ENCODE results near the gene IBSP. TPM values are rescaled to one million over a fixed set of nuclear protein-coding genes. Genes with fewer than 3 reads are reported as not detected.

IBSP gene
- total RNA-seq, 1 experiment from 2014 or later, result not detected

DNA sequence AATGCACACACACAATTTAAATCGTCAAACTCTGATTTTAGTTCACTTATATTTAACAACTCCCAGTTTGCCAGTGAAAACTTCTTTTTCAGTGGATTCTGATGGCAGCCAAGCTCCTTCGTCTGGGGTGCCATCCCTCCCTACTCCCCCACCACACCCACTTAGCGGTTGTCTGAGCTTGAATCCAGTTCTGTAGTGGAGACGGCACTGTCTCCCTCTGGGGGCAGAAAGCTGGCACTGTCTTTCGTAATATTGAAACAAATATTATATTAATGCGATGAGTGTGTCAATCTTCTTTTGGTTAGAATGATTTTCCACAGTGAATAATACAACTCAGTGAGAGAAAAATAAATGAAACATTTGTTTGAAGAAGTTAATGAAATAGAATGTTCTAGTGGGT is 38.9 kb downstream of the IBSP start:
- peak; percentile 34 for DNase-seq (ENCODE audit: low read depth)

DNA sequence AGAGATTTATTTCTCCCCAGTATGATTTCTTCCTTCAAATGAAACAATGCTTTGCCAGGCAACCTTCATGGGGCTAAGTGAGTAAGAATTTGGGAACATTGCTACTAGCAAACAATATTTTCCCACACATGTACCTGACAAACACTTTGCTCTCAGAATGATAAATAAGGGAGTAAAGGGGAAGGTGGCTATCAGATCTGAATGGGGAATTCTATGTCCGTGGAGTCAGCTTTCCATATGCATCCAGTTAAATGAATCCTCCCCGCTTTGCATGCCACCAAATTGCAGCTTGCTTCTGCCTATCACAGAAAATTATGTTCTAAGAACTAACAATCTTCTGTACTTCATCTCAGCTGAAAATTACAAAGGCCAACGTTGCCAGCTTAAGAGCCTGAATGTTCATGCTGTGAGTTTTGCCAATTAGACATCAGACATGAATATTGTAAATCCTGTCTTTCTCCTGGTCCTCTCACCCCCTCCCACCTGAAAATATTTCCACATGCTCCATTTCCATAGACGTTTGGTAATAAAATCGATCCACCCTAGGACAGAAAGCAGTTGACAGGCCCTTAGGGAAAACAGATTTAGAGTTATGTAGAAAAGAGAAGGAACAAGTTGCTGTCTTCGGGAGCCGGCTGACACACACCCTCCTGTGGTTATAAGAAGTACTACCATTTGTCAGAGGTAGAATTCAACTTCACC is 39.7 kb downstream of the IBSP start:
- peak; percentile 32 for DNase-seq (ENCODE audit: low read depth)

DNA sequence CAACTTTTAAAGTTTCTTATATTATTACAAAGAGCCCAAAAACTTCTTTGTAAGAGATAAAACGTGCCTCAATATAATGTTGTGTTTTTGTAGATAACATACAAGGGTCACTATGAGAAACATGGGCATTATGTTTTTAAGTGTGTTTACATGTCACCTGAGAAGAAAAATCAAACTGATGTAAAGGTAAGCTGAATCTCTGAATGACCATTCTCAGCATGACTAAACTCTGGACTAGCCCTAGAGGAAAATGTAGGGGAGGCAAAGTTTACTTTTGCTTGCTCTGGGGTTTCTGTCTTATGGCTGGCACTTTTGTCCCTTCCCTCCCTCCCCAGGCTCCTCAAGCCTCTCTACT is 40.2 kb downstream of the IBSP start:
- DNase-seq (ENCODE audit: low read depth), result no peak

DNA sequence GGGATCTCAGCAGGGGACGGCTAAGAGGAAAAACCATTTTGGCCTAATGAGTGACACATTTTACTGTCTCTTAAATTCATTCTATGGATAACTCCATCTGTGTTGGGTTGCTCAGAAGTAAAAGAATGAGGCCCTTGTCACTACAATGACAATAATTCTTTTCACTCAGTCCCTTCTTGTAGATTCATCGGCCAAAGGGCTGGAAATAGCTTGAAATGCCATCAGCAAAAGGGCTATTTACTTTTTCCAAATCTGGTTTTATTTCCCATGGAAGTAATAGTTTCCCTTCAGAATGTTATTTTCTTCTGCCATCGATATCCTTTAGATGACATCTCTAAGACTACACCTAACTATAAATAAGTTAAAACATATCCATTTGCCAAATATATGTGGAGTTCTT is 40.8 kb downstream of the IBSP start:
- no peak for DNase-seq (ENCODE audit: low read depth)

DNA sequence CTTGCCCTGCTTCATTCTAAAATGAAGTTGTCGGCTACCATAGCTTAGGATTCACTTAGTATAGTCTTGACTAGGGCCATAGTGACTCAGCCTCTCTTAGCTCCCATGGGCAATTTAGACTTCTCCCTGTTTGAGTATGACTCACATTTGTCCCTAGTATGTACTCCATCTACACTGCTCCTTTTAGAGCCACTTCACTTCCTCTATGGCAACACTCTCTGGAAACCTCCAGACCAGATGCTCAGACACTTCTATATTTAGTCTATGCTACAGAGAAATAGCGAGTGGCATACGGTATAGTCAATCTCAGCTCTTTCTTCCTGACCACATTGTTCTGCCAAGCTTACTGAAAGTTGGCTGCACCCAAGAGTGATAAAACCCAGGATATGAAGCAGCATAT is 44.6 kb downstream of the IBSP start:
- DNase-seq (ENCODE audit: low read depth), result peak; percentile 96

DNA sequence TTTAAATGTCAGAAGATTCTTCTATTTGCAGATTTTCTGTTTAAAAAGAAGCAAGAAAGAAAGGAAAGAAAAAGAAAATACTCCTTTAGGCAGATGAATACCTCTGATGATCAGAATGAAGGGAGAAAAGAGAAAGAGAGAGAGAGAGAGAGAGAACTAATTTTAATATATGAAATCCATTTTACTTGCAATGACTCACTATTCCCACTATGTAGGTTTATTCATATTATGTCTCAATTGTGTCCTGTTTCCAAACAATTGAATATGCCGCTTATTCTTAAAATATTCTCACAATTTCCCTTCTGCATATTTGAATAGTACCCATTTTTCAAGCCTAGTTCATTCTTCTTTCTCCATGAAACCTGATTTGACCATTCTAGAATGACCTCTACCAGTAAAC is 45.1 kb downstream of the IBSP start:
- DNase-seq (ENCODE audit: low read depth), result peak; percentile 20

DNA sequence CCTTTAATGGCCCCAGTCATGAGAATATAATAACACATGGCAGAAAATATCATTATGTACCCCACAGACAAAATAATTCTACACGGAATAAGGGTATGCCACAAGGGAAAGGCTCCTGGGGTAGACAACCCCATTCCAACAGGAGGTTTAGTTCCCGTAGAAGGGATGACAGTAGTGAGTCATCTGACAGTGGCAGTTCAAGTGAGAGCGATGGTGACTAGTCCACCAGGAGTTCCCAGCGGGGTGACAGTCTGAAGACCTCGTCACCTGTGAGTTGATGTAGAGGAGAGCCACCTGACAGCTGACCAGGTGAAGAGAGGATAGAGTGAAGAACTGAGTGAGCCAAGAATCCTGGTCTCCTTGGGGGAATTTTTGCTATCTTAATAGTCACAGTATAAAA is 46.9 kb downstream of the IBSP start:
- no peak for DNase-seq (ENCODE audit: low read depth)

DNA sequence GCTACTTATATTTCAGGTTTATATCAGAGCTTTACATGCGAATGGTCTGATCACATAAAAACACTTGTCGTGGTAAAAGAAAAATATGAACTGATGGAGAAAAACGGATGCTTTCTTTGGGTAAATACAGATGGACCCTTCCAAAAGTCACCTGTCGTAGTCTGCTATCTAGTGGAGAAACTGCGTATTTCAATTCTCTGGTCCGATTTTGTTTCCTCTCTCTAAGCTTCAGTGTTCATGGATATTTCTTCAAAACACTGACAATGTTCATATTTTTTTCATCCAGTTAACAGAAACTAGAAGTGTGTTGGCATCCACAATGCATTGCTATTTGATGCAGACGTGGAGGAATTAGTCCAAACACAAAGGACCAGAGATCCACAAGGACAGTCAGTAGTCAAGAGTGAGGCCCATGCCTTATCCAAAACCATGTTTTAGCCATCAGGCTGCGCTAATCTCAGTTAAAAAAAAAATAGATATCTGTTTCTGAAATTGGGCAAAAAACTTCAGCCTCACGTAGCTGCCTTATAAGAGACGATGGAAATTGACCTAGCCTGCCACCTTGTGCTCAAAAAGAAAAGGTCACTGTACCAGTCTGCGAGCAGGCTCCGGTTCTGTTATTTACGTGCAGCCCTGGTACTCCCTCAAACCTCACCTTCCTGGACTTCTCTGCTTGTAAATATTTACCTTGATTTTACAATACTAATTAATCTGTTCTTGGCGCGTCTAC is 49.4 kb downstream of the IBSP start:
- peak; percentile 62 for DNase-seq (ENCODE audit: low read depth)

DNA sequence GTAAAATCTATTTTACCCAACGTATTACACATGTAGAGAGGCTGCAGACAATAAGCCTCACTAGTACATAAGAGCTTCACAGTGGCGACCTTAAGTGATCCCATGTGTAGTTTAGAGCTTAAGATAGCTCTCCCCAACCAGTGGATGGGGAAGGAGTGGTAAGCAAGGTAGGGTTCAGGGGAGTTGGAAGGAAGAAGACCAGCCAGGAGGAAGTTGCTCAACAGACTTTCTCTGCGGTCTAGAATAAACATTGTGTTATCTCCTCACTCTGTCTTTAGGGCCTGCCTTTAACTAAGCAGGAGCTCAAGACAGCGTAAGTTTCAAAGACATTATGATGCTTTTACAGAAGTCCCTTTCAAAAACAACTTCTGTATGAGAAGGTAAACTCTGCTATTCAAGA is 50.3 kb downstream of the IBSP start:
- DNase-seq (ENCODE audit: low read depth), result no peak

DNA sequence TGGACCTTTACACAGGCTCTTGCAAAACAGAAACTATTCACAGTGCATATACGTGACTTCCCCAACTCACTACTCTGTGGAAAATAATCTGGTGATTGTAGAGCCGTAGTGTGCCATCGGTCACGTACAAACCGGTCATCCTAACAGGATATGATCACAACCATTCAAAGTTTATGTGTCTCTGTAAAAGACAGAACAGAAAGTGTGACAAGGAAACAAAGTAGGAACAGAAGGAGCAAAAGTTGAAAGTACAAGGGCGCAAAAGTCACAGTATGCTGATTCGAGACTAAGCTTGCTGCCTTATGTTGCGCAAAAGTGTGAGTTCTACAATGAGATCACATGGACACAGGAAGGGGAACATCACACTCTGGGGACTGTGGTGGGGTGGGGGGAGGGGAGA is 52.0 kb downstream of the IBSP start:
- no peak for DNase-seq (ENCODE audit: low read depth)

DNA sequence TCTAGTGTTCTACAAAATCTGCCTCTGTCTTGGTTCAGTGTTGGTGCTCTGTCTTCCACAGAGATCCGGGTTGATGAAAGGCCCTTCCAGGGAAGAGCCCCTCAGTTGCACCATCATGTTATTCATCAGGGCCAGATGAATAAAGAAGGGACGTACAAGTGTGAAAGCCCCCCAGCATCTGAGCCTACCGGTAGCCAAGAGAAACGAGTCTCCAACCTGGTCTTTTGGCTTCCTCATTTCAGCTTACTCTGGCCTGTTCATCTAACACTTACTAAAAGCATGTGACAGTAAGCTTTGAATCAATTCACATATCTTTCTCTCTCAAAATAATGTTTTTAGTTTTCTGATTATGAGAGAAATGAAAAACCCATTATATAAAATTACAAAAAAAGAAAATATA is 52.6 kb downstream of the IBSP start:
- no peak for DNase-seq (ENCODE audit: low read depth)

DNA sequence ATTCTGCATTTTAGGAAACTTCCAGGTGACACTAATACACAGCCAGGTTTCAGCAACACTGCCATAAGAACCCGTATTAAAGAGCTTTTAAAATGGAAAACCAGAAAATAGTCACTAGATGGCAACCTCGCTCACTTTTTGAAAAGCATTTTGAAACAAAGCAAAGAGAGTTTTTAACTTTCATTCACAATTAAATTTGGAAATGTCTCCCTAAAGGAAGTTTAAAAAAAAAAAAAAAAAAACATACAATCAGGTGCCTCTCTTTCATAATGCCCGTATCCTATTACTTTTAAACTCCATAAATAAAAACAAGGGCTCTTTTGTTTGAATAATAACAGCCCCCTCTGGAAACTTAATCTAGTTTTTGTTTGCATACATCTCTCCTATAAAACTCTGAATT is 53.8 kb downstream of the IBSP start:
- DNase-seq (ENCODE audit: low read depth), result peak; percentile 43

DNA sequence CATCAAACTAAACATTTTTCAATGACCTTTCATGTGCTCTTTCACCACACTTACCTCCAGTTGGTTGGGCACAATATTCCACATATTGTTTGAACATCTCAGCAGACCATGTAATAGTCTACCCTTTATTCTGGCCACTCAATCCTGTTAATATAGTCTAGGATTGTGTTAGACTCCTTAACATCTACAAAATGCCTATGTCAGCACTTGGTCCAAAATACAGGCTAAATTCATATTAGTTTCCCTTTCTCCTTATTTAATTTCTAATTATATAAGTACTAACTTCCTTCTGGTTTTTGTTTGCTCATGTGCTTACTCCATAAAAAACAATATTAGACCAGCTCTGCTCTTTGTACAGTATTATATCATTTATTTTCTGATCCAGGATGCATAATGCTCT is 54.5 kb downstream of the IBSP start:
- no peak for DNase-seq (ENCODE audit: low read depth)

DNA sequence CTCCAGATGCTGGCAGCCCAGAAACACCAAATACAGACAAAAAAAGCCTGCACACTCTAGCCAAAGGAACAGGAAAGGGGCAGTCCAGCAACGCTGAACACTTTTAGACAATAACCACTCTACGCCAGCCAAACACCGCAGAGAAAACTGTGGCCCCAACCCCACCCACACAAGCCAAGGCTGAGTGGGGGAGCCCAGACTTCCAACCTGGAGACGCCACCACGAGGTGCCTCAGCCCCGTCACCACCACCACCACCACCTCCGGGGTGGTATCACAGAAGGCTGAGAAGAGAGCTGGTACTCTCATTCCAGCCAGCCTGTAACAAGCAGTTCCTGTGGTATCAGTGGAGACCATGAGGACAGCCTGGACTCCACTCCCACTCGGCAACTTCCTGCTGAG is 56.2 kb downstream of the IBSP start:
- DNase-seq (ENCODE audit: low read depth), result no peak

DNA sequence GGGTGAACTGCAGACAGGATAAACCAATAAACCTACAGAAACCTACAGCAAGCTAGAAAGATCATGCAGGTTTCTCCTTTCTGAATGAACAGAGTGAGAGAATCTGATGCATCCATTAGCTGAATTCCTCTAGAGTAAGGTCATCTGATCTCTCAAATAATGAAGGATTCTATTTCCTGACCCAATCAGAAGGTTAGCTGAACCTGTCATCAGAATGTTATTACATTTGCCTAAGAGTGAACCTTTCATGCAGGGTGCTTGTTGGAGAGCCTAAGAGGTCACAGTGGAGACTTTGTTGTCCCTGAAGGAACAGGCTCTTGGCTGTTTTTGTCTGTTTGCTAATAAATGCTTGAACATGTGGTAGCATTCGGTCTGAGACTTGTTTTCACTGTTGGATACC is 57.5 kb downstream of the IBSP start:
- no peak for DNase-seq (ENCODE audit: low read depth)

DNA sequence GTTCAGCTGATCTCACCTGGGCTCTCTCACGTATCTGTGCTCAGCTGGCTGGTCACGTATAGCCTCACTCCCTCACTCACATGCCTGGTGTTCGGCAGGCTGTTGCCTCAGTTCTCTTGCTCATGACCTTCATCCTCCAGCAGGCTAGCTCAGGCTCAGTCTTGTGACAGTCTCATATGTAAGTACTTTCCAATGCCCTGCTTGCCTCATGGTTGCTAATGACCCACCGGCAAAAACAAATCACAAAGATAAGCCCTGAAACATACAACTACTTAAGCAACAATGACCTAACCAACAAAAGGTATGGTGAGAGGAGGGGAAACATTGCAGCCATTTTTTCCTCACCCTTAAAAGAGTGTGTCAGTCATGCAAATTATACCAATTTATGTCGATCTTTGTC is 58.4 kb downstream of the IBSP start:
- no peak for DNase-seq (ENCODE audit: low read depth)

Other genes starting within 250 kb of the IBSP start
- gene DSPP, start 191.0 kb upstream of the IBSP start, total RNA-seq (2014; rRNA removed), result not detected in 2 replicates
- gene DMP1, start 149.3 kb upstream of the IBSP start, total RNA-seq (2014; rRNA removed), result not detected in 2 replicates
- not detected in 2 replicates for gene MEPE, start 33.4 kb downstream of the IBSP start, total RNA-seq (2014; rRNA removed)
- 0.11 TPM in 1 of 2 replicates, not detected in the other for gene SPP1, start 176.2 kb downstream of the IBSP start, total RNA-seq (2014; rRNA removed)
- 42.1 and 57.7 TPM in 2 replicates for gene PKD2, start 208.1 kb downstream of the IBSP start, total RNA-seq (2014; rRNA removed)

Data from LHCN-M2 (cell line).